Urothelium cell line (cell line): Measurements from ENCODE around the gene CREB5.
"Not testable (repeated sequence)": the region's sequence is repeated elsewhere in the genome, so short reads cannot be mapped to it uniquely, and the experiment has no call there.

ENCODE experiments used
- DNase-seq: peaks from one replicate; pipeline ENCODE4 v3.0.0; 2011; ENCODE audit warnings: low spot score, mixed read lengths
- FAIRE-seq: peaks from 2 replicates; lab custom pipeline; 2011; peaks lifted over from hg19 to GRCh38; lab: Jason Lieb, UNC

The CREB5 gene

DNA sequence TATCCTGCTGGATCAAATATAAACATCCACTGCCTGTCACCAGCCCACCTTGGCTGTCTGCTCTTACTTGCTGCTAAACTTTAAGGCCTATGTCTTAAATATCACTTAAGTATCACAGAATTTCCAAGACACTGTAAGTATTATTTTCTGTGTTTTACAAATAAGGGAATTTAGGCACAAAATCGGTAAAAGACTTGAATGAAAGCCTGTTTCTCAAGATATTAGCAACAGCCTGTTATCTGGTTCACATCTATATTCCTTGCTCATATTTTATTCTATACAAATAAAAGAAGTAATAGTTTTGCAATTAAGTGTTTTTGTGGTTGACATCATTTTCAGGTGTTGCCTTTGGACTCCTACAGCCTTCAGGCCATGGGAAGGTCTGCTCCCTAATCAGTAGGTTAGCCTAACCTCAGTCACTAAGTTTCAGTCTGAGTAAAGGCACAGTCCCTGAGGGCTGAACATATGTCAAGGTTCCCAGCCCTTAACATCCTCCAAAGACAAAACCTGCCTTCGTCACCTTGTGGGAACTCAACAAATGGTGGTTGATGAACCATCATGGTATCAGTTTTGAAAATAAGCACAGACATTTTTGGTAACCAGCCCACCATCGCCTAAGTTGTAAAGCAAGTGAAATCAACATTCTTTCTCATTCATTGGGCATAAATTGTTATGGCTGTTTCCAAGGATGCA is 127.1 kb downstream of the CREB5 start:
- peak; percentile 52 for FAIRE-seq
- DNase-seq: no peak

DNA sequence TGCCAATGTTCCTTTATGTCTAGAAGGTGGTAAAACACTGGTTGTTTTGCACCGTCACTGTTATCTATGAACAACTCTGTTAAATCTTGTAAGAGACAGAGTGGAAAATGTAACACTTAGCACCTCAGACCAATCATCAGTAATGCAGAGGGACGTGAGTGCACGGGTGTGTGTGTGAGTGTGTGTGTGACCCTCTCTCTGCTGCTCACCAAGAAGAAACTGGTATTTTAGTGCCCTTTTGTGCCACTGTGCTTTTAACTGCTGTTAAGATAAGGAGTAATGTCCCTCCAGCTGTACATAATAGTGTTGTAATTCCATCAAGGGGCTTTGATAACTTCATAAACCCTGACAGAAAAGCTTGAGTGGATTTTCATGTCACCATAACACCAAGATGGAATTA is 130.1 kb downstream of the CREB5 start:
- peak; percentile 37 for FAIRE-seq
- no peak for DNase-seq

DNA sequence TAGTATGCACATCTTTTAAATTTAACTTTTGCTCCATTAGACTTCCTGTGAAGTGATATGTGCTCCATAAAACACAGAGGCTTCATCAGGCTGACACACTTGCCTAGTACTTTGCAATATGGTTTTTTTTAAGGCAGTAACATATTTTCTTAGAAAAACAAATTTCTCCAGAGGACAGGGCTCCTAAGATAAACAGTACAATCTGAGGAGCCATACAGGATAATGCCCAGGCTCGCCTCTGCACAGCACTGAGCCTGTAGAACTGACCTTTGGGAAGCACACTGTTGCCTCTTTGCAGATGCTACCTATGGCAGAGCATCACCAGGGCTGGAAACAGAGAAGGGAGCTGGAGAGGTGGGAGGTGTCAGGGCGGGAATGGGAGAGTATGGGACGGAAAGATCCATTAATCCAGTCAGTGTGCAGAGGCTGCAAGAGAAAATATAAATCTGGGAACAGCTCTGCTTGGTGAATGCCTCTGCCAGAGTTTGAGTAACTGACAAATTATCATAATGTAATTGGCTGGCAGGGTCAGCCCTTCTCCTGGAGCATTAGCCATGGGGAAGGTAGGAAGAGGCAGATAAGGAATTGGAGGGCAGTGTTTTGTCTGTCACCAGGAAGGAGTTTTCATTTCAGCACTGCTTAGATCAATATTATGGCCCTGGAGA is 132.3 kb downstream of the CREB5 start:
- DNase-seq: no peak
- FAIRE-seq: no peak

DNA sequence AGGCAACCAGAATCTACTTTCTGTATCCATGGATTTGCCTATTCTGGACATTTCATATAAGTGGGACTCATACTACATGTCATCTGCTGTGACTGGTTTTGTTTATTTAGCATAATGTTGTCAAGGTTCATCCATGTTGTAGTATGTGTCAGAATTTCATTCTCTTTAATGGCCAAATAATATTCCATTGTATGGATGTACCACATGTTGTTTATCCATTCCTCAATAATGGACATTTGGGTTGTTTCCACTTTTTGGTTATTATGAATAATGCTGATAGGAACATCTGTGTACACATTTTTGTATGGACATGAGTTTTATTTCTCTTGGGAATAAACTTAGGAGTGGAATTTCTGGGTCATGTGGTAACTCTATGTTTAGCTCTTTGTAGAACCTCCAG is 133.7 kb downstream of the CREB5 start:
- FAIRE-seq: no peak
- DNase-seq: no peak

DNA sequence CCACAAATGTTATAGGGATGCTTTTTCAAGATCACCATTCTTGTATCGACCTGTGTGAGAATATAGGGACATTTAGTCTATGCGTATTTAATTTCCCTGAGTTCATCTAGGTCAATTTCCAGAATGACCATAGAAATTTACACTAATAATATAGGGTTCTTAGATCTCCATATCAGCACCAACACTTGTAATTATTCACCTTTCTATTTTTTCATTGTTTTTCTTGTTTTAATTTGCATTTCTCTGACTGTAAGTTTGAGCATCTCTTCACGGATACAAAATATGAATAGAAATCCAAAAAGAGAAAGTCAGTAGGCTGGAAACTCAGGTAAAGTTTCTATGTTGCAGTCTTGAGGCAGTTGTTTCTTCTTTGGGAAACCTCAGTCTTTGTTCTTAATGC is 134.8 kb downstream of the CREB5 start:
- FAIRE-seq: no peak
- DNase-seq: no peak

DNA sequence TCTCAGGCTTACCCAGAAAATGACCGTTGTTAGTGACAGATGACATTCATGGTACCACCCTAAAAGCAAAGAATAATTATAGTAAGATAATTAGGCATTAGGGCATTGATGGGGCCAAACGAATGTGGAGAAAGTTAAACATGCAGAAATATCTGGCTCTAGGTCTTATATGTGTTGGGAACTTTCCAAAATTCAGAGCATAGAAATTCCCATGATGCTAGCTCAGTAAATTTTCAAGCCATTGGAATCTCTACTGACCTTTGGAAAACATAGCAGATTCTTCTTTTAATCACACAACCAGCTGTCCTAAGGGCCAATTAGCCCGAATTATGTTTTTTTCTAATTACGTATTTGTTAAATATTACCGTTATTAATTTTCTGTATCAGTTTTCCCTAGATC is 136.1 kb downstream of the CREB5 start:
- FAIRE-seq: no peak
- DNase-seq: no peak

DNA sequence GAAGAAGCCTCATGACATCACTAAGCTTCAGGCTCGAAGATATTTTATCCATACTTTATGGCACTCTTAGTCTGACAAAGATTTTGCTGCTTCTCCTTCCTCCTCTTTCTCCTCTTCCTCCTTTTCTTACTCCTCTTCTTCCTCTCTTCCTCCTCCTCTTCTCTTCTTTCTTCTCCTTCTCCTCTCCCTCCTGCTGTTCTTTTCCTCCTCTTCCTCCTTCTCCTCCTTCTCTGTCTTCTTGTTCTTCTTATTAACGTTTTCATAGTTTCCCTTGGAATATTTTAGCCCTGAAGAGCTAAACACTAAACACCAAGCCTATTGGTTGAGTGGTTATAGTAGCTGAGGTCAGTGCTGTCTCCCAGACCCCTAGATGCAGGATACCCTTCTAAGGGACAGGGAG is 137.7 kb downstream of the CREB5 start:
- DNase-seq (no peak), FAIRE-seq (no peak)

DNA sequence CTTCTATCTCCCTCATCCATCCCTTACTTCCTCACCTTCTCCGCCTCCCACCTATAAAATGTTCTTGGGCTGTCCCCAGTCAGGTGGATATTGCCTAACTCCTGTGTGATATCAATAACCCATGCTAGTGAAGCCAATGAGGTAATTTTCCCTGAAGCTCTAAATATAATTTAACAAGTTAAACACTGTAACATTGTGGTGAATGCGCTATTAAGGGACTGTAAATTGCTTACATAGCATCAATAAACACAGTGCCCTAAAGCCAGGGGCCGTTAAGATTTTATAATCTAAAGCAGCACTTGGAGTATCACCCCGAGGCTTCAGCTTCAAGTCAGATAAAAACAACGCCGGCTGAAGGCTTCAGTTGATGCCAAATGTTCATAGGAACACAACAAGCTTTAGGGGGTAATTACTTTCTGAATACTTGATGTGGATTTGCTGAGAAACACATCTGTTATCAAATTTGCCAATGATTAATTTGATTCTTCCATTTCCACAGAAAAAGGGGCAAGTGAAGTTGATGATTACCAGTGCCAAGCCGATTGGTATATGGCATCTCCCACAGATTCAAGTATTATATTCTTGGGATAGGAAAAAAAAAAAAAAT is 138.4 kb downstream of the CREB5 start:
- FAIRE-seq: no peak
- DNase-seq: no peak

DNA sequence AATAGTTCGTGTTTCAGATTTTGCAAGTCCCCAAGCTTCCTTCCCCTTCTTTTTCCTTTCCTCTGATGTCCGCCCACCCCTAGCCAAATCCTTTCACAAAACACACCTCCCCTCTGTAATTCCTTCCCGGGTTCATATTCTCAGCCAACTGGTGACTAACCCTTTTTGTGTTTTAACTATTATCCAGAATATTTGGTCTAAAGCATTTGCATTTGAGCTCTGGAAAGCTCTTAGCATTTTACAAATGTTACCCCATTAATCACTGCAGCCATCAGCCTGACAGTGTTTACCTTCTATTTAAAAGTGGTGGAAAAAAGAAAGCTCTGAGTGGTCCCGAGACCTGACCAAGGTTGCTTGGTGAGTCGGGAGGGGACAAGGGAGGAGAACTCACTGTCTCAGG is 139.0 kb downstream of the CREB5 start:
- no peak for FAIRE-seq
- no peak for DNase-seq

DNA sequence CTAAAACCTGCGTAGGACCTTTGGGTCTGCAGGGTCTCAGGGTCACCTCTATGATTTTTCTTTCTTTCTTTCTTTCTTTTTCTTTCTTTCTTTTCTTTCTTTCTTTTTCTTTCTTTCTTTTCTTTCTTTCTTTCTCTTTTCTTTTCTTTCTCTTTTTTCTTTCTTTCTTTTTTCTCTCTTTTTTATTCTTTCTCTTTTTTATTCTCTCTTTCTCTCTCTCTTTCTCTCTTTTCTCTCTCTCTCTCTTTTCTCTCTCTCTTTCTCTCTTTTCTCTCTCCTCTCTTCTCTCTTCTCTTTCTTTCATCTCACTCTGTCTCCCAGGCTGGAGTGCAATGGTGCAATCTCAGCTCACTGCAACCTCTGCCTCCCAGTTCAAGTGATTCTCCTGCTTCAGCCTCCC is 139.4 kb downstream of the CREB5 start:
- not testable (repeated sequence) for DNase-seq, FAIRE-seq

DNA sequence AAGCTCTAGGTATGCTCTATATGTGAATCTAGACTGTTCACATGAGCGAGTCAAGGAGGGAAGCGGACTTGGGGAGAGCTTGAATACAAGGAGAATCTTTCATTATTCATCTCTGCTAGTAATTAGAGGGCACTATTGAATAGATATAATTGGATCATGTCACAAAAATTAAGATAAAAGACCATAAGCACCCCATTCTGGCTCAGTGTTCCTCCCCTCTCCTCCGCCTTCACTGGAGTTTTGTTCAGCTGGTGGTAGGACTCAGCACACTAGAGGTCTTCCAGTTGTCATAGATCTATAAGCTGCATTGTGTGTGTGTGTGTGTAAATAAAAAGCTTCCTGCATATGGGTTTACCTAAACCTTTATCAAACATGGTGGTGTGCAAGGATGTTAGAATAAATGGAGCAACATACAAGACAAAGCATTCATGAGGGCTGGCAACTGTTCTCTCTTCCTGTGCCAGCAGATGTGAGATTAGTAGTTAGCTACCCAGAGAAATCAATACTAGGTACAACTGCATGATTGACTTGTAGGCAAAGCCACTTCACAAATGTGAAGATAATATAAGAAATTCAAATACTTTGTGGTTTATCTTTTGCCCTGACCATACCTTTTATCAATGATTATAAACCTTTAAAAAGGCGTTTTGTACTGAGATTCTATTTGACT is 142.6 kb downstream of the CREB5 start:
- DNase-seq (no peak), FAIRE-seq (peak; percentile 35)

DNA sequence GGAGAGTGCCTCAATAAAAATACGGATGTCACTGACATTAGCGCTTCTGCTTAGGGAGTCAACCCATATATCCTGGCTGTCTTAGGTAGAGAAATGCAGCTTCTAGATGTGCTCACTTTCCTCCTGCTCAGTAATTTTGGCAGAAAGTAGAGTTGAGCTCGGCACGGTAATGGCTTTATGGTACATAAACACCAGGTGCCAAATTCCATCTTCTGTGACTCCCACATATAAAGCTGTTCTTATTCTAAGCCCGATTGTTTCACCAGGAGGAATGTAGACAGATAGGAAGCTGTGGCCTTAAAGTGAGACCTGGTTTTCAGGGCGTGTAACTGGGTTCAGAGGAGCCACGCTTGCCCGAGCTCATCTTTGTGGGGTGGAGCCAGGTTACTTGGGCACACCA is 143.7 kb downstream of the CREB5 start:
- no peak for FAIRE-seq
- no peak for DNase-seq

DNA sequence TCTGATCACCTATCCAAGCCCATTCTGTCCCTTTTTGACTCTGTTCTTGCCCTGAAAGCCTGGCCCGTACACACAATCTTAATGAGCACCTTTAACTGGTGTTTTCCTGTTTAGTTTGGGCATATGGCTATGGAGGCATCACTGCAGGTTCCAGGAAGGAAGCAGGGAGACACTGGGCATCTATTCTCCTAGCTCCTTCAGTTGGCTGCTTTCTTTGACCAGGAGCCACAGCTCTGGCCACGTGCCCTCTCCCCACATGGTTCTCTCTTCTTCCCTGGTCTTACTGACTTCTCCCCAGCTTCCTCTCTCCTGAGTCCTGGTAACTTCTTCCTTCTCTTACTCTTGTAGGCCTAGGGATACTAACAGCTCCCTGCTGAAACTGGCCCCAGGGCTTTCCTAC is 144.4 kb downstream of the CREB5 start:
- FAIRE-seq: no peak
- no peak for DNase-seq

DNA sequence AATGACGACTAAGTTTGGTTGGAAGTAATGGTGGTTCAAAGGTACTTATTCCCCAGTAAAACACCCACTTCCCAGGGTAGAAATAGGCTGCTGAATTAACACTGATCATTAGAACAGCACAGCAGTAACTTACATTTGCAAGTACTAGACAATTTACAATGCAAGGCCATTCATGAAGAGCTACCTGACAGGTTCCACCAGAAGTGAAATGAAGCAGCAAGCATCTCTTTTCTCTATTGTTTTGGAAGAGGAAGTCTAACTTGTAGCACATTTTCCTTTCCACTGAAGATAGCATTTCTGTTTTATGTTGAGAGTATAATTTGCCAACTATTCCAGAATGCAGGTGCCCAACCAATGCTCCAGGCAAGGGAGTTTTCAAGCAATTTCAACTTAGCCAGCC is 145.9 kb downstream of the CREB5 start:
- DNase-seq (no peak), FAIRE-seq (no peak)

DNA sequence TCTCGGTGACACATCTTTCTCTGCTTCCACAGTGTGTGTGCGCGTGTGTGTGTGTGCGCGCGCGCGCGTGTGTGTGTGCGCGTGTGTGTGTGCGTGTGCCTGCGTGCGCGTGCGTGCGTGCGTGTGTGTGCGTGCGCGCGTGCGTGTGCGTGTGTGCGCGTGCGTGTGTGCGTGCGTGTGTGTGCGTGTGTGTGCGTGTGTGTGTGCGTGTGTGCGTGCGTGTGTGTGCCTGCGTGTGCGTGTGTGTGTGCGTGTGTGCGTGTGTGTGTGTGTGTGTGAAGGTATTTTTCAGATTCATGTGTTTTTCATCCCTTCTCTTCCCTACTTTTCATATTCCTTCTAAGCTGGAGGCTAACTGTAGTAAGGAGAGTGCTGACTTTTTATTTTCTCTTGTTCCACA is 148.4 kb downstream of the CREB5 start:
- FAIRE-seq (no peak), DNase-seq (no peak)

DNA sequence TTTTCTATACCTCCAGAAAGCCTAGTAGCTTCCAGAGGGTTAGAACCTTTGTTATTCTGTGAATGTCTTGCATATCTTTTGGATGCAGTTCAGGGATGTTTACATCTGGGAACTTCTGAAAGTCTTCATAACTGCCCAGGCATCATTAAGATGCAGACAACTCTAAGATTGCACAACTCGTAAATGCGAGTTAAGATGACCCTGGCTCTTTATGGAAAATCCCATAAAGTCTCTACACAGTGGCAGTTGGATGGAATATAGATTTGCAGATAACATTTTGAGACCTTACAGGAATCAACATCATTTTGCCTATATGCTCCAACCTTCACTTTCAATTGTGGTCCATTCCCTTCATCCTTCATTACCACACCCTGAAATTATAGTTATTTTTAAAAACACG is 151.7 kb downstream of the CREB5 start:
- no peak for DNase-seq
- no peak for FAIRE-seq

DNA sequence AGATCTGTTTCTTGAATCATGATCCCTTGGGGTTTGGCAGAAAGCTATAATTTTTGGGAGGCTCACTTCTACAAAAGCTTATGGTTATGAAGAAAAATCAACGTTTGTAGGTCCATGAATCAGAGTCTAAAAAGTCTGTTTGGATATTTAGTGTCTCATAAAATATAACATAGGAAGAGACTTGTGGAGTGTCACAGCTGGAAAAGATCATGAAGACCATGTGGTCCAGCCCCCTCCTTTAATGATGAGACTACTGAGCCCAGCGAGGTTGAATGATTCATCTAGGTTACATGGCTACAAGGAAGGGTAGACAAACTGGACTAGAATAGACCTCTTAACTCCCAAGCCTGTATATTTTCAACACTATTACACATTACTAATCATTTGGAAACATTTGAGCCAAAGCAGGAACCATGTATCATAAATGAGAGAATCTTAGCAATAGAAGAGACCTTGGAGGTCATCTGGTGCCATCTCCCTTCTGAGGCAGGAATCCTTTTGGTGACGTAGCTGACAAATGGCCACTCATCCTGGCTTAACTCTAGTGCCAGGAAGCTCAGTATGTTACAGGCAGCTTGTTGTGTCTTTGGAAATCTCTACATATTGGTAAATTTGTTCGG is 152.5 kb downstream of the CREB5 start:
- peak; percentile 53 for FAIRE-seq
- DNase-seq: no peak

DNA sequence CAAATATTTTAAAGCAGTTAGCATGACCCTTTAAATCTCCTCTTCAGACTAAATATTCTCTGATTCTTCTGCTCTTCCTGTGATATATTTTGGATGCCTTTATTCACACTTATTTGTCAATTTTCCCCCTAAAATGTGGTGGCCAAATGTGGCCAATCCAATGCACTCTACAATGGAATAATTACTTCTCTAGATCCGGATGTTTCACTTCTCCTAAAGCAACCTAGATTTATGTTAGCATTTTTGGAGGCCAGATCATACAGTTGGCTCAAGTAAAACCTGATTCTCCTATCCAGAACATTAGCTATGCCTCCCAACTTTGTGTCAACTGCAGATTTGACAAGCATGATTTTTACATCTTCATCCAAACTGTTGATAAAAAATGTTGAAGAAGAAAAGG is 153.7 kb downstream of the CREB5 start:
- no peak for FAIRE-seq
- no peak for DNase-seq

DNA sequence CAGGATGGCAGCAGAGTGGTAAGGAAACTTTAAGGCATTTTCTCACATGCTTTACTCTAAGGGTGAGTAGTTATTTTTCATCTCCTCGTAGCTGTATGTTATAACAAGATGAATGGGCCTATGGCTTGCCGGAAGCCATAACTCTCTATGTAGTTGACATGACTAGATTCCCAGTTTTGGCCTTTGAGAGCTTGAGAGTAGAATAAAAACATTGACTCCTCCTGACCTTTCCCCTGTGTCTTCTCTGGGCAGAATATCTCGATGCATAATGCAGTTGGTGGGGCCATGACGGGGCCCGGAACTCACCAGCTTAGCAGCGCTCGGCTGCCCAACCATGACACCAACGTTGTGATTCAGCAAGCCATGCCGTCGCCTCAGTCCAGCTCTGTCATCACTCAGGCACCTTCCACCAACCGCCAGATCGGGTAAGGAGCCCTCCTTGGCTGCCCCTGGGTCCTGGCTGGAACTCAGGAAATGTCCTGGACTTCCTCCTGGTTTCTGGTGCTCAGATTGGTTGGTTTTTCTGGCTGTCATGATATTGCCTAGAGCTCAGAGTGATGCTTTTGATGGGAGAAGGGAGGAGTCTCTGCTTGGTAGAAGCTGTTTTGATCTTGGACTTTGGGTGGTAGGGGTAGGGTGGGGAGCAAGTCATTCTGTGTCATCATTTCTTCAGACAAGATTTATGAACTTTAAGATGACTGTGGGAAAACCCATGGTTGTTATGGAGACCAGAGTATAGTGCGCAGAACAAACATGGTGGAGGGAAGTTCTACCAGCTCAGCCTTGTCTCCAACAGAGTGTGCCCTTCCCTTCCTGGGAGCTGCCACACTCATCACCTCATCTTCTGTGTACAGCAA is 158.0 kb downstream of the CREB5 start:
- FAIRE-seq: peak; percentile 53
- DNase-seq: no peak

DNA sequence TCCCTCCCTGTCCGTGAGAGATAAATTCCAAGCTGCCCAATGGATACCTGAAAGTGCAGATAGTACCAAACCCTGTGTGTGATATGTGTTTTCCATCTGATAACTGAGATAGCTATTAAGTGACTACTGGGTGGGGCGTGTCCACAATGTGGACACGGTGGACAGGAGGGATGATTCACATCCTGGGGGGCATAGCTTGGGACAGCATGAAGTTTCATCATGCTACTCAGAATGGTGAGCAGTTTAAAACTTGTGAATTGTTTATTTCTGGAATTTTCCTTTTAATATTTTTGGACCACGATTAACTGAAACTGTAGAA is 158.6 kb downstream of the CREB5 start:
- peak; percentile 23 for DNase-seq
- no peak for FAIRE-seq

DNA sequence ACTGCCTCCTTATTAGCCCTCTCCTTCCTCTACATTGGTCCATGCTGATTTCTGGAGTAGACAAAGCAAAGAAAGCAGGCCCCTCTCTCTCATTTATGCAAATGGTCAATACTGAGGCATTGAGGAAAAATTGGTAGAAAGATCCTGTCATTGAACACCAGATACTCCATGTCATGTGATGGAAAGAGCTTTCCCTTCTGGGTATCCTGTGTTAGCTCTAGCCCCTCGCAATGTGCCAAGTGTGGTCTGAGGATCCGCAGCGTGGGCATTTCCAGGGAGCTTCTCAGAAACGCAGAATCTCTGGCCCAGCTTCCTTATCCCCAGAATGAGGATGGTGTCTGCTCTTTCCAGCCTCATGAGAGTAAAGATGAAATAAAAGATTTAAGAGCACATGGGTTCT is 159.1 kb downstream of the CREB5 start:
- FAIRE-seq (no peak), DNase-seq (no peak)
